Lung (tissue), 12 donors: ENCODE measurements around the gene FGFBP2. TPM values are rescaled to one million over a fixed set of nuclear protein-coding genes. Genes with fewer than 3 reads are reported as not detected.

ENCODE experiments used
- ATAC-seq: fragments of 200-7000 bp; cut with Tn5 transposase; one replicate; pipeline ENCODE4 v1.9.1; 2020; ENCODE audit warnings: moderate number of reproducible peaks; ENCODE audit not compliant: insufficient read depth, low FRiP score
- DNase-seq, 3 donors: peaks; one replicate each; pipeline ENCODE4 v3.0.0-alpha.2; 2013 to 2017
- H3K27ac ChIP-seq, 2 donors: one replicate each; pipeline ENCODE4 v1.5.1; 2013; ENCODE audit warnings: mild to moderate bottlenecking in 2 of 2, moderate library complexity in 2 of 2, control low read depth in 1 of 2, inconsistent platforms in 1 of 2, low read depth in 1 of 2, low read length in 1 of 2
- H3K27me3 ChIP-seq, 3 donors: one replicate each; pipeline ENCODE4 v1.5.1; 2013; ENCODE audit warnings: low read length in 2 of 3; ENCODE audit not compliant: control insufficient read depth in 3 of 3, insufficient read depth in 3 of 3
- H3K36me3 ChIP-seq, 4 donors: one replicate each; pipeline ENCODE4 v1.5.1; 2013; ENCODE audit warnings: low read length in 4 of 4, mild to moderate bottlenecking in 1 of 4, moderate library complexity in 1 of 4; ENCODE audit not compliant: control insufficient read depth in 4 of 4, insufficient read depth in 4 of 4
- H3K4me1 ChIP-seq, 5 donors: one replicate each; pipeline ENCODE4 v1.5.1; 2013; ENCODE audit warnings: low read length in 5 of 5, mild to moderate bottlenecking in 2 of 5, moderate library complexity in 1 of 5; ENCODE audit not compliant: control insufficient read depth in 5 of 5, insufficient read depth in 5 of 5
- H3K4me3 ChIP-seq: one replicate; pipeline ENCODE4 v1.5.1; 2013; ENCODE audit warnings: mild to moderate bottlenecking, control low read depth, moderate library complexity
- H3K9ac ChIP-seq, 2 donors: one replicate each; pipeline ENCODE4 v1.5.1; 2013; ENCODE audit warnings: low read length in 2 of 2, control low read depth in 1 of 2; ENCODE audit not compliant: insufficient read depth in 1 of 2
- H3K9me3 ChIP-seq, 4 donors: one replicate each; pipeline ENCODE4 v1.5.1; 2013; ENCODE audit warnings: low read length in 3 of 4, mild to moderate bottlenecking in 1 of 4, moderate library complexity in 1 of 4; ENCODE audit not compliant: control insufficient read depth in 4 of 4, insufficient read depth in 3 of 4
- WGBS, 2 donors: extraction: QIAGEN DNeasy Blood & Tissue Kit; methylation state at CpG; one replicate each; pipeline ENCODE4 v1.1.7; 2013; 5-methylcytosine and 5-hydroxymethylcytosine counted together
- polyA plus RNA-seq, 2 donors: library from polyadenylated mRNA; stranded (reverse); fragments of 200-250 nt; gene quantifications; one replicate each; pipeline ENCODE4 v1.2.1, GENCODE V29; 2013
- total RNA-seq, 2 donors: library from RNA; depleted of rRNA in 1 of 2; stranded (reverse); fragments of >200 nt in 1 of 2; gene quantifications; one replicate each; pipeline ENCODE4 v1.2.1, GENCODE V29; 2014 to 2021
- TF ChIP-seq, protein P1 (sequence below): IDR thresholded peaks from 2 replicates; pipeline ENCODE4 v1.5.1; 2012; ENCODE audit warnings: mild to moderate bottlenecking; ENCODE audit errors: control extremely low read depth, extremely low read depth
- donor health status: control.
- donor health status: control.
- donor health status: Bipolar disorder and iron deficiency.
- donor health status: healthy.
- donor health status: DM: yes; HTN: yes; CAD: no.

The FGFBP2 gene
- total and polyA plus RNA-seq, 4 donors, result 0.47 to 2.8 (median 1.3) TPM

- no peak overlapping the region for H3K4me3 ChIP-seq
- no peaks in the 10 kb centered on the region for H3K36me3 ChIP-seq
- no peak for DNase-seq
- H3K4me1 ChIP-seq, result no peaks in the 10 kb centered on the region
- no peak overlapping the region for H3K9ac ChIP-seq
- no peak overlapping the region for H3K27ac ChIP-seq
- H3K27me3 ChIP-seq, result no peaks in the 10 kb centered on the region
- no peak for ATAC-seq
- H3K9me3 ChIP-seq, result peaks cover 0 to 2% (median 0%) of the 10 kb centered on the region in 4 donors
- TF ChIP-seq, protein P1, sequence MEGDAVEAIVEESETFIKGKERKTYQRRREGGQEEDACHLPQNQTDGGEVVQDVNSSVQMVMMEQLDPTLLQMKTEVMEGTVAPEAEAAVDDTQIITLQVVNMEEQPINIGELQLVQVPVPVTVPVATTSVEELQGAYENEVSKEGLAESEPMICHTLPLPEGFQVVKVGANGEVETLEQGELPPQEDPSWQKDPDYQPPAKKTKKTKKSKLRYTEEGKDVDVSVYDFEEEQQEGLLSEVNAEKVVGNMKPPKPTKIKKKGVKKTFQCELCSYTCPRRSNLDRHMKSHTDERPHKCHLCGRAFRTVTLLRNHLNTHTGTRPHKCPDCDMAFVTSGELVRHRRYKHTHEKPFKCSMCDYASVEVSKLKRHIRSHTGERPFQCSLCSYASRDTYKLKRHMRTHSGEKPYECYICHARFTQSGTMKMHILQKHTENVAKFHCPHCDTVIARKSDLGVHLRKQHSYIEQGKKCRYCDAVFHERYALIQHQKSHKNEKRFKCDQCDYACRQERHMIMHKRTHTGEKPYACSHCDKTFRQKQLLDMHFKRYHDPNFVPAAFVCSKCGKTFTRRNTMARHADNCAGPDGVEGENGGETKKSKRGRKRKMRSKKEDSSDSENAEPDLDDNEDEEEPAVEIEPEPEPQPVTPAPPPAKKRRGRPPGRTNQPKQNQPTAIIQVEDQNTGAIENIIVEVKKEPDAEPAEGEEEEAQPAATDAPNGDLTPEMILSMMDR, result no peak
Observed at GRCh38 chr4:15951781-15952180, 11.2 kb downstream of the FGFBP2 start.

DNA sequence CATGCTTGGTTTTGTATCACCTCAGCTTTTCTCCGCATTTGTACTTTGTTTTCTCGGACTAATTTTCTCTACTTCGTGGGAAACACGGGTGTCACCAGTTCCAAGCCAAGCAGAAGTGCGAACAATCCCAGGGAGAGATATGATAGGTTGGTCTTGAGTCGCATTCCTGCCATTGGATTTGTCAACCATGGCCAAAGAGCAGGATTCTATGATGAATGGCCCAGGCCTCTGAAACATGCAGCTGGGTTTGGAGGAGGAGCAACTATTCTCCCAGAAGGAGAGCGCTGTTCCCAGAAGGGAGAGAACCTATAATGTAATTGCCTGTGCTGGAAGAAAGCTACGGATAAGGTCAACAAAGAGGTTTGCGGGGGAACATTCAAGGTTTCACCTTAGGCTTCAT lies 14.1 kb downstream of the FGFBP2 start:
- Histone ChIP-seq H3K27ac (no peak overlapping the region), H3K4me3 (no peak overlapping the region), H3K36me3 (no peaks in the 10 kb centered on the region), H3K4me1 (no peaks in the 10 kb centered on the region), H3K27me3 (no peaks in the 10 kb centered on the region), H3K9me3 (peaks cover 0 to 2% (median 0%) of the 10 kb centered on the region in 4 donors), H3K9ac (no peak overlapping the region)
- TF ChIP-seq, protein P1, result no peak
- 76 to 96% methylated on average over 9 of the region's 9 CpGs for WGBS, 2 donors
- no peak for DNase-seq
- no peak for ATAC-seq

GRCh38 chr4:15947684-15948083 lies 15.3 kb downstream of the FGFBP2 start:
- 82 to 95% methylated on average over 8 of the region's 8 CpGs for WGBS, 2 donors
- H3K9ac ChIP-seq, result no peak overlapping the region
- no peaks in the 10 kb centered on the region for H3K36me3 ChIP-seq
- no peak for DNase-seq
- H3K9me3 ChIP-seq, result peaks cover 0 to 2% (median 0%) of the 10 kb centered on the region in 4 donors
- no peaks in the 10 kb centered on the region for H3K27me3 ChIP-seq
- TF ChIP-seq, protein P1, result no peak
- no peak overlapping the region for H3K4me3 ChIP-seq
- ATAC-seq, result no peak
- H3K4me1 ChIP-seq, result no peaks in the 10 kb centered on the region
- H3K27ac ChIP-seq, result no peak overlapping the region

- no peak for ATAC-seq
- no peak overlapping the region for H3K4me3 ChIP-seq
- no peak overlapping the region for H3K9ac ChIP-seq
- H3K27ac ChIP-seq, result no peak overlapping the region
- 17 to 45% methylated on average over 1 of the region's 1 CpG for WGBS, 2 donors
- H3K27me3 ChIP-seq, result peaks cover 0 to under 1% (median under 1%) of the 10 kb centered on the region in 3 donors
- H3K36me3 ChIP-seq, result no peaks in the 10 kb centered on the region
- no peak for DNase-seq
- TF ChIP-seq, protein P1, result no peak
- no peaks in the 10 kb centered on the region for H3K4me1 ChIP-seq
- H3K9me3 ChIP-seq, result peaks cover 0 to 3% (median 0%) of the 10 kb centered on the region in 4 donors
Observed at GRCh38 chr4:15945516-15945915, 17.5 kb downstream of the FGFBP2 start.
